Activated CD8-positive, alpha-beta memory T cell treated with anti-CD3 and anti-CD28 coated beads for 48 hours (primary cell): ENCODE measurements around the gene NUPR1.
"Not testable (repeated sequence)": the region's sequence is repeated elsewhere in the genome, so short reads cannot be mapped to it uniquely, and the experiment has no call there.

ENCODE experiments used
- DNase-seq, 3 experiments: peaks; one replicate each; pipeline ENCODE4 v3.0.0-alpha.2; 2020; ENCODE audit warnings: low read depth in 2 of 3, low spot score in 2 of 3

The NUPR1 gene

GRCh38 chr16:28538733-28539596, at the start of gene NUPR1:
Gene NUPR1 (minus strand): TSS chr16:28538974. CDS start chr16:28538907, 67 bp downstream.
- no peak for DNase-seq

GRCh38 chr16:28587386-28587785, 48.6 kb upstream of the NUPR1 start:
- DNase-seq = no peak

GRCh38 chr16:28586466-28586865, 47.7 kb upstream of the NUPR1 start:
- DNase-seq = no peak

GRCh38 chr16:28585674-28586073, 46.9 kb upstream of the NUPR1 start:
- no peak for DNase-seq

GRCh38 chr16:28580726-28581315, 42.0 kb upstream of the NUPR1 start:
- no peak for DNase-seq

- no peak for DNase-seq
These were observed 36.8 kb upstream of the NUPR1 start for GRCh38 chr16:28575446-28576109.

GRCh38 chr16:28574925-28575324, 36.2 kb upstream of the NUPR1 start:
- DNase-seq = no peak

GRCh38 chr16:28573738-28574718, 35.3 kb upstream of the NUPR1 start:
- no peak for DNase-seq

GRCh38 chr16:28572696-28573510, 34.1 kb upstream of the NUPR1 start:
- DNase-seq = no peak

GRCh38 chr16:28569968-28570752, 31.4 kb upstream of the NUPR1 start:
- DNase-seq = no peak

GRCh38 chr16:28569021-28569420, 30.2 kb upstream of the NUPR1 start:
- DNase-seq = no peak

- DNase-seq = no peak
These were observed 28.5 kb upstream of the NUPR1 start for GRCh38 chr16:28567292-28567691.

- DNase-seq = not testable (repeated sequence)
These were observed 27.6 kb upstream of the NUPR1 start for GRCh38 chr16:28566233-28566925.

GRCh38 chr16:28563218-28563617, 24.4 kb upstream of the NUPR1 start:
- no peak for DNase-seq

GRCh38 chr16:28562199-28562598, 23.4 kb upstream of the NUPR1 start:
- no peak for DNase-seq

GRCh38 chr16:28561557-28562187, 22.9 kb upstream of the NUPR1 start:
- no peak for DNase-seq

GRCh38 chr16:28558456-28558855, 19.7 kb upstream of the NUPR1 start:
- no peak for DNase-seq

- DNase-seq = no peak
These were observed 18.1 kb upstream of the NUPR1 start for GRCh38 chr16:28556914-28557320.
